ENCODE results near the gene CFAP299. TPM values are rescaled to one million over a fixed set of nuclear protein-coding genes. Genes with fewer than 3 reads are reported as not detected.

The CFAP299 gene
- total and polyA plus RNA-seq, 9 of the 15 experiments (the other 6 are each of a cell fraction or from before 2014, with no cell fraction given) = 0.09 to 3.0 (median 0.76) TPM

DNA sequence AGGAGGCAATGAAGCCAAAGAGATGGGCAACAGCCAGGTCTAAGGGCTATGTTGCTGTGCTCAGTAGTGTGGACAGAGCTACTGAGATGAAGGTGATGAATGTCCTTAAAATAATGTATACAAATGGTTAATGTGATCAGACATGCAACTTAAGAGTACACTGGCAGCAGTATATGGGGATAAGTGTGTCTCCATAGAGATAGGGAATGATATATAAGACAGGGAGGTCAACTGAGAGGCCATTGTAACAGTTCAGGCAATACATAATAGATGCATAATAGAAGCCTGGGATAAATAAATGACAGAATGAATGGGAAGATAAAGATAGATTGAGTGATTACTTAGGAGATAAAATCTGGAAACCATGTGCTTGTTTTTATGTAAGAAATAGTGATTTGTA lies 250.0 kb downstream of the CFAP299 start:
- Histone ChIP-seq H3K4me1 (replicated peaks in 1 of 2; ENCODE audit: control insufficient read depth in 2 of 2, insufficient read depth in 2 of 2, low read length in 2 of 2) (no peaks in the 10 kb centered on the region), H3K9me3 (replicated peaks; ENCODE audit: control insufficient read depth, insufficient read depth, low read depth, low read length) (no peaks in the 10 kb centered on the region), H3K27me3 (ENCODE audit: control insufficient read depth in 2 of 2, insufficient read depth in 2 of 2, low read length in 2 of 2) (no peaks in the 10 kb centered on the region), H2AFZ (ENCODE audit: low read depth, low read length) (no peak overlapping the region), H3K27ac (ENCODE audit: extremely low read depth, low read depth, low read length) (no peak overlapping the region), H3K4me2 (ENCODE audit: insufficient read depth, low read length) (no peak overlapping the region), H4K20me1 (replicated peaks; ENCODE audit: control insufficient read depth, insufficient read depth, low read length) (no peaks in the 10 kb centered on the region), H3K4me3 (no peak overlapping the region), H3K79me2 (ENCODE audit: control insufficient read depth, insufficient read depth, low read length) (no peaks in the 10 kb centered on the region), H3K36me3 (ENCODE audit: control insufficient read depth, insufficient read depth, low read length) (no peaks in the 10 kb centered on the region), H3K9ac (ENCODE audit: insufficient read depth in 1 of 2, low read depth in 2 of 2, low read length in 2 of 2) (no peak overlapping the region), H3K9me1 (ENCODE audit: control insufficient read depth, insufficient read depth, low read length) (no peaks in the 10 kb centered on the region)
- POLR2A ChIA-PET = no interaction called here
- BruUV-seq (replicated peaks) = no TSS peak
- in situ Hi-C loops (cut with MboI) (no loop called here), intact Hi-C loops (cut with micrococcal nuclease) (no loop called here)
- FAIRE-seq (no peak), DNase-seq (ENCODE audit: extremely low read depth in 1 of 4, low spot score in 3 of 4) (no peak), ATAC-seq (no peak)
- CTCF ChIA-PET (ENCODE audit: low intra/inter-chr PET ratio) = no interaction called here
- TF ChIP-seq, protein P1, sequence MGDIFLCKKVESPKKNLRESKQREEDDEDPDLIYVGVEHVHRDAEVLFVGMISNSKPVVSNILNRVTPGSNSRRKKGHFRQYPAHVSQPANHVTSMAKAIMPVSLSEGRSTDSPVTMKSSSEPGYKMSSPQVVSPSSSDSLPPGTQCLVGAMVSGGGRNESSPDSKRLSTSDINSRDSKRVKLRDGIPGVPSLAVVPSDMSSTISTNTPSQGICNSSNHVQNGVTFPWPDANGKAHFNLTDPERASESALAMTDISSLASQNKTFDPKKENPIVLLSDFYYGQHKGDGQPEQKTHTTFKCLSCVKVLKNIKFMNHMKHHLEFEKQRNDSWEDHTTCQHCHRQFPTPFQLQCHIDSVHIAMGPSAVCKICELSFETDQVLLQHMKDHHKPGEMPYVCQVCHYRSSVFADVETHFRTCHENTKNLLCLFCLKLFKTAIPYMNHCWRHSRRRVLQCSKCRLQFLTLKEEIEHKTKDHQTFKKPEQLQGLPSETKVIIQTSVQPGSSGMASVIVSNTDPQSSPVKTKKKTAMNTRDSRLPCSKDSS (IDR thresholded peaks at IDR 0.05; ENCODE audit: low read depth, partially characterized antibody) = no peak
- TF ChIP-seq, protein P2, sequence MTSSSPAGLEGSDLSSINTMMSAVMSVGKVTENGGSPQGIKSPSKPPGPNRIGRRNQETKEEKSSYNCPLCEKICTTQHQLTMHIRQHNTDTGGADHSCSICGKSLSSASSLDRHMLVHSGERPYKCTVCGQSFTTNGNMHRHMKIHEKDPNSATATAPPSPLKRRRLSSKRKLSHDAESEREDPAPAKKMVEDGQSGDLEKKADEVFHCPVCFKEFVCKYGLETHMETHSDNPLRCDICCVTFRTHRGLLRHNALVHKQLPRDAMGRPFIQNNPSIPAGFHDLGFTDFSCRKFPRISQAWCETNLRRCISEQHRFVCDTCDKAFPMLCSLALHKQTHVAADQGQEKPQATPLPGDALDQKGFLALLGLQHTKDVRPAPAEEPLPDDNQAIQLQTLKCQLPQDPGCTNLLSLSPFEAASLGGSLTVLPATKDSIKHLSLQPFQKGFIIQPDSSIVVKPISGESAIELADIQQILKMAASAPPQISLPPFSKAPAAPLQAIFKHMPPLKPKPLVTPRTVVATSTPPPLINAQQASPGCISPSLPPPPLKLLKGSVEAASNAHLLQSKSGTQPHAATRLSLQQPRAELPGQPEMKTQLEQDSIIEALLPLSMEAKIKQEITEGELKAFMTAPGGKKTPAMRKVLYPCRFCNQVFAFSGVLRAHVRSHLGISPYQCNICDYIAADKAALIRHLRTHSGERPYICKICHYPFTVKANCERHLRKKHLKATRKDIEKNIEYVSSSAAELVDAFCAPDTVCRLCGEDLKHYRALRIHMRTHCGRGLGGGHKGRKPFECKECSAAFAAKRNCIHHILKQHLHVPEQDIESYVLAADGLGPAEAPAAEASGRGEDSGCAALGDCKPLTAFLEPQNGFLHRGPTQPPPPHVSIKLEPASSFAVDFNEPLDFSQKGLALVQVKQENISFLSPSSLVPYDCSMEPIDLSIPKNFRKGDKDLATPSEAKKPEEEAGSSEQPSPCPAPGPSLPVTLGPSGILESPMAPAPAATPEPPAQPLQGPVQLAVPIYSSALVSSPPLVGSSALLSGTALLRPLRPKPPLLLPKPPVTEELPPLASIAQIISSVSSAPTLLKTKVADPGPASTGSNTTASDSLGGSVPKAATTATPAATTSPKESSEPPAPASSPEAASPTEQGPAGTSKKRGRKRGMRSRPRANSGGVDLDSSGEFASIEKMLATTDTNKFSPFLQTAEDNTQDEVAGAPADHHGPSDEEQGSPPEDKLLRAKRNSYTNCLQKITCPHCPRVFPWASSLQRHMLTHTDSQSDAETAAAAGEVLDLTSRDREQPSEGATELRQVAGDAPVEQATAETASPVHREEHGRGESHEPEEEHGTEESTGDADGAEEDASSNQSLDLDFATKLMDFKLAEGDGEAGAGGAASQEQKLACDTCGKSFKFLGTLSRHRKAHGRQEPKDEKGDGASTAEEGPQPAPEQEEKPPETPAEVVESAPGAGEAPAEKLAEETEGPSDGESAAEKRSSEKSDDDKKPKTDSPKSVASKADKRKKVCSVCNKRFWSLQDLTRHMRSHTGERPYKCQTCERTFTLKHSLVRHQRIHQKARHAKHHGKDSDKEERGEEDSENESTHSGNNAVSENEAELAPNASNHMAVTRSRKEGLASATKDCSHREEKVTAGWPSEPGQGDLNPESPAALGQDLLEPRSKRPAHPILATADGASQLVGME (CRISPR knock-in tag; IDR thresholded peaks at IDR 0.05) = no peak
- no peak for TF ChIP-seq HMG20A (CRISPR knock-in tag; conservative IDR thresholded peaks at IDR 0.05)
- no peak for TF ChIP-seq ZFP36 (IDR thresholded peaks at IDR 0.05; ENCODE audit: low read depth, low read length, partially characterized antibody)
- TF ChIP-seq, protein P3, sequence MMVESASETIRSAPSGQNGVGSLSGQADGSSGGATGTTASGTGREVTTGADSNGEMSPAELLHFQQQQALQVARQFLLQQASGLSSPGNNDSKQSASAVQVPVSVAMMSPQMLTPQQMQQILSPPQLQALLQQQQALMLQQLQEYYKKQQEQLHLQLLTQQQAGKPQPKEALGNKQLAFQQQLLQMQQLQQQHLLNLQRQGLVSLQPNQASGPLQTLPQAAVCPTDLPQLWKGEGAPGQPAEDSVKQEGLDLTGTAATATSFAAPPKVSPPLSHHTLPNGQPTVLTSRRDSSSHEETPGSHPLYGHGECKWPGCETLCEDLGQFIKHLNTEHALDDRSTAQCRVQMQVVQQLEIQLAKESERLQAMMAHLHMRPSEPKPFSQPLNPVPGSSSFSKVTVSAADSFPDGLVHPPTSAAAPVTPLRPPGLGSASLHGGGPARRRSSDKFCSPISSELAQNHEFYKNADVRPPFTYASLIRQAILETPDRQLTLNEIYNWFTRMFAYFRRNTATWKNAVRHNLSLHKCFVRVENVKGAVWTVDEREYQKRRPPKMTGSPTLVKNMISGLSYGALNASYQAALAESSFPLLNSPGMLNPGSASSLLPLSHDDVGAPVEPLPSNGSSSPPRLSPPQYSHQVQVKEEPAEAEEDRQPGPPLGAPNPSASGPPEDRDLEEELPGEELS (CRISPR knock-in tag; IDR thresholded peaks at IDR 0.05; ENCODE audit: borderline replicate concordance) = no peak
- TF ChIP-seq, protein P4, sequence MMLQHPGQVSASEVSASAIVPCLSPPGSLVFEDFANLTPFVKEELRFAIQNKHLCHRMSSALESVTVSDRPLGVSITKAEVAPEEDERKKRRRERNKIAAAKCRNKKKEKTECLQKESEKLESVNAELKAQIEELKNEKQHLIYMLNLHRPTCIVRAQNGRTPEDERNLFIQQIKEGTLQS (IDR thresholded peaks at IDR 0.05) = no peak
- TF ChIP-seq, protein P4 (CRISPR knock-in tag; conservative IDR thresholded peaks at IDR 0.05) = no peak
- no peak for TF ChIP-seq ZNF224 (CRISPR knock-in tag; IDR thresholded peaks at IDR 0.05)
- no peak for TF ChIP-seq U2AF2 (optimal IDR thresholded peaks at IDR 0.05; ENCODE audit: low read depth, low read length)
- TF ChIP-seq ZFP1 (CRISPR knock-in tag; IDR thresholded peaks at IDR 0.05) = no peak
- TF ChIP-seq GABPB1 (CRISPR knock-in tag; IDR thresholded peaks at IDR 0.05) = no peak

Data from K562 (cell line).